Fibroblast of peridontal ligament (primary cell): Measurements from ENCODE around the gene CRYBB2.
"Not testable (repeated sequence)": the region's sequence is repeated elsewhere in the genome, so short reads cannot be mapped to it uniquely, and the experiment has no call there.

Source experiments
- DNase-seq: peaks from one replicate; pipeline ENCODE4 v3.0.0-alpha.2; 2010; ENCODE audit errors: extremely low read depth

The CRYBB2 gene

DNA sequence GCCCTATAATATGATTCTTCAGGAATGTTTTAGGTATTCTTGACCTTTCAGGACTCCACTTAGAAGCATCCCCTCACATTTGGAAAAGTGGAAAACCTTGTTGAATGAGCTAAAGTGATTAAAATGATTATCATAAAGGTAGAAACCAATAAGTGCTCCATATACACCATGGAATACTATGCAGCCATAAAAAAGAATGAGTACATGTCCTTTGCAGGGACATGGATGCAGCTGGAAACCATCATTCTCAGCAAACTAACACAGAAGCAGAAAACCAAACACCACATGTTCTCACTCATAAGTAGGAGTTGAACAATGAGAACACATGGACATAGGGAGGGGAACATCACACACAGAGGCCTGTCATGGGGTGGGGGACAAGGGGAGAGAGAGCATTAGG, 14.3 kb downstream of the CRYBB2 start:
- DNase-seq, result not testable (repeated sequence)

DNA sequence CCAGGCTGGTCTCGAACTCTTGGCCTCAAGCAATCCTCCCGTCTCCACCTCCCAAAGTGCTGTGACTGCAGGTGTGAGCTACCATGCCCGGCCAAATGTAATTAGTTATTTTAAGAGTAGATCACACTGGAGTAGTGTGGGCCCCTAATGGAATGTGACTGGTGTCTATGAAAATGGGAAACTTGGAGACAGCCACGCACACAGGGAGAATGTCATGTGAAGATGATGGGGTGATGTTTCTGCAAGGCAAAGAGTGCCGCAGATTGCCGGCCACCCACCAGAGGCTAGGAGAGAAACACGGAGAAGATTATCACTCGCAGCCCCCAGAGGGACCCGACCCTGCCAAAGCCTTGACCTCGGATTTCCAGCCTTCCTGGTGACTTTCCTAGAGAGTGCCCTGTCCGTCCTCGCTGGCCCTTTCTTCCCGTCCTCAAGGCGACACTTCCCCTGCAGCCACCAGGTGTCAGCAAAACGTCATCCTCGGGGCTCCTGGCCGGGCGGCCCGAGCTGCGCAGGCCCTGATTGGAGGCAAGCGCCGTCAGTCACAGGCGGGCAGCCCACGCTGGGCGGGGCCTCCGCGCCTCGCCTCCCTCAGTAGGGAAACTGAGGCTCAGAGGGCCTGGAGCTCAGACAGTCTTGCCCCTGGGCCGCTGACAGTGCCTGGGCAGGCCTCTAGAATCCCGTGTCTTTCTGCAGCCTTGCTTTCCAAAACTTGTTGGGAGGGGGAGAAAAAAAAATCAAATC, 16.3 kb downstream of the CRYBB2 start:
- peak; percentile 25 for DNase-seq

DNA sequence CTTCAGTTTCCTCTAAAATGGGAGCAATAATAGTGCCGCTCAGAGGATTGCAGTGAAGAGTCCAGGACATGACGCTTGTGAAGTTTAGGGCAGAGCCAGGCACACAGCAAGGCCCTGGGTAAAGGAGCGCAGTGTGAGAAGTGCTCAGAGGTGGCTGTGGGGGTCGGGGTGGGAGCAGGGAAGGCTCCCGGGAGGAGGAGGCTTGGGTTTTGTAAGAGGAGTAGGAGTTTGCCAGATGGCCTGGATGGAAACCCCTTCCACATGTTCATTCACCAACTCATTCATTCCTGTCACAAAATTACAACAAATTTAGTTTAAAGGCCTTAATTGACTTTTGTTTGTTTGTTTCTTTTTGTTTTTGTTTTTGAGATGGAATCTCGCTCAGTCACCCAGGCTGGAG, 17.0 kb downstream of the CRYBB2 start:
- DNase-seq, result no peak

DNA sequence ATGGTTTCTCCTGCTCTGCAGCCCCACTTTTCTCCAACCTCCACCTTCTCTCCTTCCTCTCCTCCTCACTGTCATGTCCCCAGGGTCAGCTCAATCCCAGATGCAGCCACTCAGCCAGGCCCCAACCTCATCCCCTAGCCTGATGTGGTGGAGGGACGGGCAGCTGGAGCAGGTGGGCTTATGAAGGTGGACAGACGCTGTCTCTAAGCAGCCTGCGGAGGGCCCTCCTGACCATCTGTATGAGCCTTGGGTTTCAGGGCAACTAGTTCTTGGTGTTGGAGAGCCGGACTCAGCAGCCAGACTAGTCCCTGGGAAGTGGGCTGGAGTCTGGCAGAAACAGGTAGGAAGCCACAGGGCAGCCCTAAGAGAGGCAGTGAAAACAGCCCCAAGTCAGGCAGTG, 18.1 kb downstream of the CRYBB2 start:
- no peak for DNase-seq

DNA sequence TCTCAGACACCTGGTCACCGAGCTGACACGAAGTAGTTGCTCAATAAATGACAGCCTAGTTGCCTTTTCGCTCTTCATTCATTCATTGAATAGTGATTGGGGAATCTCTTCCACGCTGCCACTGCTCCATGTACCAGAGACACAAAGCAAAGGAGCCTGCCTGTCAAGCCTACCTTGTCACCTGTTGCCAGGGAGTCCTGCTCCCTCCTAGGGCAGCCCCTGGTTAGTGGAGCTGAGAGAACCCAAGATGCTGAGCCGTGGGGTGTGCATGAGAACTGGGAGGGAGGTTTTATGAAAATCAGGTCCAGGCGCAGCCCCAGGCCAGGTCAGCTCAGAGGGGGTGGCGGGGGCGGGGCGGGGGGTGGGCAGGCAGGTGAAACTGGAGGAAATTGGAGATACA, 18.6 kb downstream of the CRYBB2 start:
- DNase-seq, result not testable (repeated sequence)

DNA sequence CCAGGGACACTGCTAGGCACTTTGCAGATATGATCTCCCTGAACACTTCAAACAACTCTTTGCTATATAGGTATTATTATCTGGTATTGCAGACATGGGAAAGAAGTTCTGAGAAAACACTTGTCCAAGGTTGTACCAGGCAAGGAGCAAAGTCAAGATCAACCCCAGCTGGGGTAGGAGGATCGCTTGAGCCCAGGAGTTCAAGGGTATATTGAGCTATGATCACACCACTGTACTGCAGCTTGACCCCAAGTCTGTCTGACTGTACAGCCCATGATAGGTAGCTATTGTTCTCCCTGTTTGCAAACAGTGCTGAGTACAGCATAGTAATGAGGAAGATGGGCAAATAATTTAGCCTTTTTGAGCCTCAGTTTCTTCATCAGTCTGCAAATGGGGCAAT, 35.7 kb downstream of the CRYBB2 start:
- DNase-seq, result not testable (repeated sequence)

DNA sequence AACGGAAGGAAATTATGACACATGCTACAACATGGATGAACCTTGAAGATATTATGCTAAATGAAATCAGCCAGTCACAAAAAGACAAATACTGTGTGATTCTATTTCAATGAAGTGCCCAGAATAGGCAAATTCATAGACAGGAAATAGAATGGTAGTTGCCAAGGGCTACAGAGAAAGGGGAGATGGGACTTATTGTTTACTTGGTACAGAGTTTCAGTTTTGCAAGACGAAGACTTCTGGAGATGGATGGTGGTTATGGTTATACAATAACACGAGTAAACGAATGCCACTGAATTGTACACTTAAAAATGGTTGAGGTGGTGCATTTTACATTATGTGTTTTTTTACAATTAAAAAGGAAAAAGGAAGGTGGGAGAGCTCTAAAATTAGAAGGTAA, 48.1 kb downstream of the CRYBB2 start:
- not testable (repeated sequence) for DNase-seq

DNA sequence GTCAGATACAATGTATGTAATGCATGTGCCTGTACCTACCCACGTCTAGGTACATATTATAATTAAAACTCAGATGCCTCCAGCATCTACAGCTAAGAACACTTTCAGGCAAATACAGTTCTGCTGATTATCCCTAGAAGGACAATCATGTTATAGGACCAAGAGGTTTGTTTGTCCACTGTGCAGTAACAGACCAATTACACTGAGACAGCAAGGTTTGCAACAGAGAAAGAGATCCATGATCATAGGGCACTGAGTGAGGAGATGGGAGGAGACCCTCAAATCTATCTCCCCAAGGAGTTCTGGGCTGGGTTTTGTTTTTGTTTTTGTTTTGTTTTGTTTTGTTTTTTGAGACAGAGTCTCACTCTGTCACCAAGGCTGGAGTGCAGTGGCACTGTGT, 49.5 kb downstream of the CRYBB2 start:
- DNase-seq, result not testable (repeated sequence)

DNA sequence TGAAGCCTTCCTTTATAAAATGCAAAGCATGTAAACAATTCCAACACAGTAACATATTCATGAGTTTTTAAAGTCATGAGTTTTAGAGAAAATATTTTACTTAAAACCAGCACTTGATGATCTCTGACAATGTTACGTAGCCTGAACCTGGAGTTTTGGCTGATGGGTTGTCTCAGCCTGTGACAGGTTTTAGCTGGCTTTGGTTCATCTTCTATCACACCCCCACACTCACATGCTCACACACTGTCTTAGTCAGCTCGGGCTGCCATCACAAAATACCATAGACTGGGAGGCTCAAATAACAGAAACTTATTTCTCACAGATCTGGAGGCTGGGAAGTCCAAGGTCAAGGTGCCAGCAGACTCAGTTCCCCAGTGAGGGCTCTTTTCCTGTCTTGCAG, 50.6 kb downstream of the CRYBB2 start:
- not testable (repeated sequence) for DNase-seq

DNA sequence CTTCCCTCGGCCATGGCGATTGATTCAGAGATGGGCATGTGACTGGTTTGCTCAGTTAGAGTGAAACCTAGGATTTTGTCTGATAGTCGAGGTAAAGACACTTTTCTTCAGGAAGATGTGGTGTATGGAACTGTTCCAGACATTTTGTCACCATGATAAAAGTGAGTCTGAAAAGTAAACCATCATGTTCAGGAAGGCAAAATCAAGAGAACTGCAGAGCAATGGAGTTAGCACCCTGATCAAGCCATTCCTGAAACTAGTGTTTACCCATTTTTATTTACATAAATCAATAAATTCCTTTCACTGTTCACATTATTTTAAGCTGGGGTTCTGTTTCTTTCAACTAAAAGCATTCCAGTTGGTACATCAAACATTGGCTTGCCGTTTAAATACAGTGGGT, 53.8 kb downstream of the CRYBB2 start:
- not testable (repeated sequence) for DNase-seq

DNA sequence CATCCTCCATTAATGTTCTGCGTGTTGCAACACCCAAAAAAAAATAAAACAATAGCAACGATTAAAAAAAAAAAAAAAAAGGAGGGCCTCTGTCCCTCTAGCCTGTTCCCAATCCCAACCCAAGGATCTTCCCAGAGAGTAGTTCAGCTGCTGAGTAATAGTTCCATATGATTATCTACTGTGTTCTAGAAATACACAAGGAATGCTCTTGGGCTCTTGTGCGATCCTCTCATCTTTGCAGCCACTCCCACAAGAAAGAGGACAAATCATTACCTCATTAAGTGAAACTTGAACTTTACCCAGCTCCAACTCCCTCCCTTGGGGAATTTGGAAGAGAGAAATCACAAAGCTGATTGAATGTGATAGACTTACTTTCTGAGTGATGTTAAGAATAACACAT, 54.5 kb downstream of the CRYBB2 start:
- not testable (repeated sequence) for DNase-seq

DNA sequence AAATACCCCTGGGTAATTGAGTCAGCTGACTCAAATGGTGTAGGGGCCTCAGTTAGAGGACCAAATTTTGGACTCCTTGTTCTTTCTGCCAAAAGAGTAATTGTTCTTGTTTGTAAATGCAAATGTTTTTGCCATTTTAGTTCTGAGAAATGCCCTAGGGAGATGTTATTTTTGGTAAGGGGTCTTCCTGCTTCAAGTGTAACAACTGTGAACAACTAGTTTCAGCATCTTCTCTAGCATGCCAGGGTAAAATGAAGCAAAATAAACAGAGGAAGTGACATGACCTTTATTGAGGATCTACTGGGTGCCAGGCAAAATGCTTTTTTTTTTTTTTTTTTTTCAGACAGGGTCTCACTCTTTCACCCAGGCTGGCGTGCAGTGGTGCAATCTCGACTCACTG, 60.7 kb downstream of the CRYBB2 start:
- not testable (repeated sequence) for DNase-seq
